Peyer's patch (tissue), 4 donors: ENCODE data around the gene AQP3.

ENCODE experiments used
- CTCF ChIP-seq, 6 experiments: fragments of 450-650 bp in 4 of 6; fragments of 200-600 bp in 2 of 6; sonication (generic) in 1 of 6; IDR thresholded peaks; one replicate each; pipeline ENCODE4 v1.5.1; 2017 to 2019; ENCODE audit warnings: antibody characterized with exemption in 6 of 6, mild to moderate bottlenecking in 3 of 6, moderate library complexity in 1 of 6
- POLR2A ChIP-seq, 2 donors: fragments of 450-650 bp; IDR thresholded peaks; one replicate each; pipeline ENCODE4 v1.5.1; 2017; ENCODE audit warnings: antibody characterized with exemption in 2 of 2, mild to moderate bottlenecking in 2 of 2, moderate library complexity in 2 of 2

GRCh38 chr9:33416996-33417395, 30.4 kb downstream of the AQP3 start:
- TF ChIP-seq CTCF (IDR thresholded peaks at IDR 0.05): no peak
- TF ChIP-seq POLR2A (IDR thresholded peaks at IDR 0.05): no peak
